K562 (cell line): ENCODE measurements around the gene TANC1. TPM values are rescaled to one million over a fixed set of nuclear protein-coding genes. Genes with fewer than 3 reads are reported as not detected.

ENCODE experiments used
- ATAC-seq: fragments of 200-7000 bp; cut with Tn5 transposase; 3 replicates; pipeline ENCODE4 v1.9.1; 2020; ENCODE audit warnings: moderate library complexity
- BruUV-seq: library from RNA; stranded (reverse); fragments of 400-500 nt; replicated peaks from 2 replicates; lab custom pipeline; 2021; lab: Mats Ljungman, UMichigan
- CTCF ChIA-PET: fragments of 300-600 bp; formaldehyde crosslinking; extraction: SDS; loops from one replicate; lab custom pipeline; 2021; ENCODE audit warnings: low intra/inter-chr PET ratio; lab: Yijun Ruan, JAX
- POLR2A ChIA-PET: fragments of 300-600, 350-650 bp; sonication (Branson Sonifier 250); formaldehyde crosslinking; extraction: SDS; loops from one replicate; lab custom pipeline; 2021; ENCODE audit warnings: antibody characterized with exemption, inconsistent platforms; lab: Yijun Ruan, JAX
- DNase-seq, 4 experiments: peaks; one replicate each; pipeline versions ENCODE4 v3.0.0 to v3.0.0-alpha.2; 2011 to 2018; ENCODE audit warnings: low spot score in 3 of 4, mixed read lengths in 3 of 4; ENCODE audit errors: extremely low read depth in 1 of 4
- FAIRE-seq: peaks from 2 replicates; lab custom pipeline; 2011; peaks lifted over from hg19 to GRCh38; lab: Jason Lieb, UNC
- H2AFZ ChIP-seq: 2 replicates; pipeline ENCODE4 v1.6.0; 2011; ENCODE audit warnings: low read depth, low read length, control low read depth, inconsistent platforms
- H3K27ac ChIP-seq: fragments of 200-600 bp; 3 replicates; pipeline ENCODE4 v1.8.0; 2011; ENCODE audit warnings: low read depth, mild to moderate bottlenecking, control low read depth, inconsistent platforms, low read length, moderate library complexity, mixed read lengths; ENCODE audit errors: extremely low read depth
- H3K27me3 ChIP-seq, 2 experiments: fragments of 300-600 bp in 1 of 2; 2 replicates in 1 of 2; 3 replicates in 1 of 2; pipeline versions ENCODE4 v1.6.0 to v1.8.0; 2011; ENCODE audit warnings: inconsistent platforms in 2 of 2, low read length in 2 of 2, mild to moderate bottlenecking in 1 of 2, mixed read lengths in 1 of 2, moderate library complexity in 1 of 2; ENCODE audit not compliant: control insufficient read depth in 2 of 2, insufficient read depth in 2 of 2
- H3K36me3 ChIP-seq: fragments of 300-600 bp; 3 replicates; pipeline ENCODE4 v1.8.0; 2011; ENCODE audit warnings: mild to moderate bottlenecking, low read length, inconsistent platforms; ENCODE audit not compliant: control insufficient read depth, insufficient read depth
- H3K4me1 ChIP-seq, 2 experiments: fragments of 200-600 bp in 1 of 2; replicated peaks in 1 of 2; 2 replicates in 1 of 2; 3 replicates in 1 of 2; pipeline versions ENCODE4 v1.5.1 to v1.8.0; 2011; ENCODE audit warnings: inconsistent platforms in 2 of 2, low read length in 2 of 2, mild to moderate bottlenecking in 1 of 2, mixed read lengths in 1 of 2, moderate library complexity in 1 of 2; ENCODE audit not compliant: control insufficient read depth in 2 of 2, insufficient read depth in 2 of 2
- H3K4me2 ChIP-seq: 2 replicates; pipeline ENCODE4 v1.6.1; 2011; ENCODE audit warnings: low read length, control low read depth, inconsistent platforms, mixed read lengths; ENCODE audit not compliant: insufficient read depth
- H3K4me3 ChIP-seq: fragments of 200-600 bp; sonication (generic), shearing (Covaris generic); 2 replicates; pipeline ENCODE4 v1.5.1; 2016; ENCODE audit warnings: control low read depth, inconsistent platforms
- H3K79me2 ChIP-seq: fragments of 200-600 bp; 3 replicates; pipeline ENCODE4 v1.8.0; 2011; ENCODE audit warnings: low read length, inconsistent platforms; ENCODE audit not compliant: control insufficient read depth, insufficient read depth
- H3K9ac ChIP-seq, 2 experiments: 2 replicates each; pipeline versions ENCODE4 v1.6.0 to v1.6.1; 2011; ENCODE audit warnings: low read depth in 2 of 2, low read length in 2 of 2, control low read depth in 1 of 2, inconsistent platforms in 1 of 2, mild to moderate bottlenecking in 1 of 2, mixed read lengths in 1 of 2; ENCODE audit not compliant: insufficient read depth in 1 of 2
- H3K9me1 ChIP-seq: one replicate; pipeline ENCODE4 v1.6.0; 2011; ENCODE audit warnings: inconsistent platforms, mild to moderate bottlenecking, low read length, moderate library complexity; ENCODE audit not compliant: control insufficient read depth, insufficient read depth
- H3K9me3 ChIP-seq: replicated peaks from 2 replicates; pipeline ENCODE4 v1.5.1; 2011; ENCODE audit warnings: low read depth, low read length, inconsistent platforms; ENCODE audit not compliant: control insufficient read depth, insufficient read depth
- H4K20me1 ChIP-seq: replicated peaks from 2 replicates; pipeline ENCODE4 v1.6.1; 2011; ENCODE audit warnings: low read length, inconsistent platforms, mixed read lengths; ENCODE audit not compliant: control insufficient read depth, insufficient read depth
- TARDBP ChIP-seq: fragments of 450-650 bp; IDR thresholded peaks from 2 replicates; pipeline ENCODE4 v1.6.1; 2016
- TEAD4 ChIP-seq, 2 experiments: sonication (generic) in 1 of 2; formaldehyde crosslinking in 1 of 2; IDR thresholded peaks; 2 replicates each; pipeline versions ENCODE4 v1.6.1 to v1.8.0; 2012 to 2022; ENCODE audit warnings: borderline replicate concordance in 1 of 2, inconsistent platforms in 1 of 2, low read length in 1 of 2, mild to moderate bottlenecking in 1 of 2, missing genetic modification reagents in 1 of 2
- ZNF217 ChIP-seq: sonication (generic); formaldehyde crosslinking; IDR thresholded peaks from 2 replicates; pipeline ENCODE4 v1.8.0; 2022; ENCODE audit warnings: mild to moderate bottlenecking, missing genetic modification reagents
- WGBS: fragments of 100-300 bp; shearing (Covaris generic); methylation state at CpG from one replicate; pipeline ENCODE4 v1.1.6; 2016; ENCODE audit warnings: low coverage, mixed read lengths; ENCODE audit not compliant: insufficient coverage; ENCODE audit errors: missing lambda C conversion rate; 5-methylcytosine and 5-hydroxymethylcytosine counted together
- in situ Hi-C: fragments of 300-500 bp; cut with MboI; formaldehyde crosslinking; loops from 4 replicates; pipeline ENCODE4 v1.15.0; 2018; ENCODE audit warnings: inconsistent platforms, mixed read lengths
- intact Hi-C: fragments of 100-400 bp; cut with micrococcal nuclease; formaldehyde crosslinking; loops from 2 replicates; pipeline ENCODE4 v1.14.2; 2022
- polyA plus RNA-seq, 8 experiments: library from polyadenylated mRNA; depleted of rRNA in 4 of 8; stranded (reverse) in 5 of 8; unstranded in 3 of 8; fragments of >200 nt; fragmentation: Nextera tagmentation in 2 of 8; fragmentation: Illumina TruSeq in 1 of 8; extraction: Ambion mirVana in 2 of 8; extraction: Trizol in 1 of 8; gene quantifications; 2 replicates each; pipeline versions ENCODE4 v1.2.1 to v1.2.3, GENCODE V29; 2011 to 2014; ENCODE audit warnings: inconsistent platforms in 1 of 8, missing spikeins in 1 of 8
- total RNA-seq, 7 experiments: library from RNA; depleted of rRNA in 6 of 7; stranded (reverse); fragments of >200 nt in 6 of 7; fragmentation: Illumina TruSeq in 2 of 7; extraction: Trizol in 2 of 7; gene quantifications; 2 replicates each; pipeline versions ENCODE4 v1.2.1 to v1.2.3, GENCODE V29; 2011 to 2021; ENCODE audit warnings: low replicate concordance in 1 of 7
- TF ChIP-seq, protein P1 (sequence below): fragments of 450-650 bp; IDR thresholded peaks from 2 replicates; pipeline ENCODE4 v1.6.1; 2016; ENCODE audit warnings: mild to moderate bottlenecking

The TANC1 gene
- total and polyA plus RNA-seq, 9 of the 15 experiments (the other 6 are each of a cell fraction or from before 2014, with no cell fraction given): under 0.01 to 0.20 (median 0.07) TPM; not detected in 1

- BruUV-seq: no TSS peak
- CTCF ChIA-PET: no interaction called here
These were observed 170.3 kb downstream of the TANC1 start for GRCh38 chr2:159138642-159139182.

More at GRCh38 chr2:159138642-159139182, 170.3 kb downstream of the TANC1 start:
- WGBS: 16% methylated on average over 5 of the region's 5 CpGs
- intact Hi-C loops (no loop called here), in situ Hi-C loops (no loop called here)
- Histone ChIP-seq H3K9me3 (no peaks in the 10 kb centered on the region), H3K4me1 (peaks cover 7 to 20% of the 10 kb centered on the region in 2 experiments), H3K27me3 (no peaks in the 10 kb centered on the region; a peak in 1 of 5 replicates), H4K20me1 (no peaks in the 10 kb centered on the region), H3K36me3 (no peaks in the 10 kb centered on the region), H3K4me2 (no peak overlapping the region), H3K79me2 (no peaks in the 10 kb centered on the region), H2AFZ (no peak overlapping the region), H3K27ac (no peak overlapping the region), H3K9me1 (no peaks in the 10 kb centered on the region), H3K4me3 (no peak overlapping the region), H3K9ac (no peak overlapping the region)
- POLR2A ChIA-PET: interaction anchor here (0.5 to 2.9 kb wide), 8 partner anchors 8 to 66 kb away, joined by 3 to 13 read pairs (median 4); no protein-coding TSS in a partner anchor
- TF ChIP-seq, protein P1, sequence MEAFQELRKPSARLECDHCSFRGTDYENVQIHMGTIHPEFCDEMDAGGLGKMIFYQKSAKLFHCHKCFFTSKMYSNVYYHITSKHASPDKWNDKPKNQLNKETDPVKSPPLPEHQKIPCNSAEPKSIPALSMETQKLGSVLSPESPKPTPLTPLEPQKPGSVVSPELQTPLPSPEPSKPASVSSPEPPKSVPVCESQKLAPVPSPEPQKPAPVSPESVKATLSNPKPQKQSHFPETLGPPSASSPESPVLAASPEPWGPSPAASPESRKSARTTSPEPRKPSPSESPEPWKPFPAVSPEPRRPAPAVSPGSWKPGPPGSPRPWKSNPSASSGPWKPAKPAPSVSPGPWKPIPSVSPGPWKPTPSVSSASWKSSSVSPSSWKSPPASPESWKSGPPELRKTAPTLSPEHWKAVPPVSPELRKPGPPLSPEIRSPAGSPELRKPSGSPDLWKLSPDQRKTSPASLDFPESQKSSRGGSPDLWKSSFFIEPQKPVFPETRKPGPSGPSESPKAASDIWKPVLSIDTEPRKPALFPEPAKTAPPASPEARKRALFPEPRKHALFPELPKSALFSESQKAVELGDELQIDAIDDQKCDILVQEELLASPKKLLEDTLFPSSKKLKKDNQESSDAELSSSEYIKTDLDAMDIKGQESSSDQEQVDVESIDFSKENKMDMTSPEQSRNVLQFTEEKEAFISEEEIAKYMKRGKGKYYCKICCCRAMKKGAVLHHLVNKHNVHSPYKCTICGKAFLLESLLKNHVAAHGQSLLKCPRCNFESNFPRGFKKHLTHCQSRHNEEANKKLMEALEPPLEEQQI: no peak
- no peak for TF ChIP-seq TARDBP
- no peak for TF ChIP-seq TEAD4 (IDR thresholded peaks at IDR 0.05; ENCODE audit: low read length)
- no peak for TF ChIP-seq TEAD4 (CRISPR knock-in tag; IDR thresholded peaks at IDR 0.05; ENCODE audit: borderline replicate concordance)
- no peak for TF ChIP-seq ZNF217 (CRISPR knock-in tag)
- no peak for FAIRE-seq
- no peak for DNase-seq
- no peak for ATAC-seq
